Trophoblast cell (in vitro differentiated cells and primary cell): ENCODE measurements around the gene CCDC27.
"Not testable (repeated sequence)": the region's sequence is repeated elsewhere in the genome, so short reads cannot be mapped to it uniquely, and the experiment has no call there.

Source experiments
- DNase-seq, 2 donors: peaks; one replicate each; pipeline ENCODE4 v3.0.0-alpha.2; 2016
- H2AFZ ChIP-seq: 2 replicates; pipeline ENCODE4 v1.6.1; 2013; ENCODE audit warnings: low read length, moderate library complexity, mild to moderate bottlenecking; ENCODE audit not compliant: insufficient read depth, poor library complexity
- H2AK5ac ChIP-seq: 2 replicates; pipeline ENCODE4 v1.6.1; 2013; ENCODE audit warnings: mild to moderate bottlenecking, low read length
- H2BK120ac ChIP-seq: 2 replicates; pipeline ENCODE4 v1.6.1; 2013; ENCODE audit warnings: low read length, mild to moderate bottlenecking, moderate library complexity; ENCODE audit not compliant: insufficient read depth, poor library complexity
- H2BK12ac ChIP-seq: 2 replicates; pipeline ENCODE4 v1.6.1; 2013; ENCODE audit warnings: mild to moderate bottlenecking, low read length, moderate library complexity
- H2BK5ac ChIP-seq: 2 replicates; pipeline ENCODE4 v1.6.1; 2013; ENCODE audit warnings: low read length, low read depth, moderate library complexity, mild to moderate bottlenecking; ENCODE audit not compliant: poor library complexity
- H3K14ac ChIP-seq: 2 replicates; pipeline ENCODE4 v1.6.1; 2013; ENCODE audit warnings: mild to moderate bottlenecking, low read length
- H3K18ac ChIP-seq: 2 replicates; pipeline ENCODE4 v1.6.1; 2013; ENCODE audit warnings: mild to moderate bottlenecking, low read length
- H3K23ac ChIP-seq: 2 replicates; pipeline ENCODE4 v1.6.1; 2013; ENCODE audit warnings: low read length
- H3K27ac ChIP-seq: 2 replicates; pipeline ENCODE4 v1.5.1; 2013; ENCODE audit warnings: low read depth, mild to moderate bottlenecking, inconsistent platforms, low read length, moderate library complexity
- H3K27me3 ChIP-seq: 2 replicates; pipeline ENCODE4 v1.6.1; 2013; ENCODE audit warnings: inconsistent platforms, mild to moderate bottlenecking, low read length, moderate library complexity; ENCODE audit not compliant: insufficient read depth
- H3K36me3 ChIP-seq, 2 experiments: 1 replicate in 1 of 2; 2 replicates in 1 of 2; pipeline ENCODE4 v1.6.1; 2013; ENCODE audit warnings: low read length in 2 of 2, mild to moderate bottlenecking in 2 of 2, moderate library complexity in 1 of 2; ENCODE audit not compliant: insufficient read depth in 2 of 2, control insufficient read depth in 1 of 2
- H3K4ac ChIP-seq: 2 replicates; pipeline ENCODE4 v1.6.1; 2013; ENCODE audit warnings: low read depth, mild to moderate bottlenecking, low read length, moderate library complexity
- H3K4me1 ChIP-seq, 2 experiments: 1 replicate in 1 of 2; 2 replicates in 1 of 2; pipeline ENCODE4 v1.6.1; 2013; ENCODE audit warnings: low read length in 2 of 2, mild to moderate bottlenecking in 2 of 2, moderate library complexity in 1 of 2; ENCODE audit not compliant: insufficient read depth in 2 of 2, control insufficient read depth in 1 of 2
- H3K4me2 ChIP-seq: 2 replicates; pipeline ENCODE4 v1.6.1; 2013; ENCODE audit warnings: inconsistent platforms, mild to moderate bottlenecking, low read length, moderate library complexity
- H3K4me3 ChIP-seq: 2 replicates; pipeline ENCODE4 v1.5.1; 2013; ENCODE audit warnings: mild to moderate bottlenecking, low read depth, low read length, inconsistent platforms
- H3K79me1 ChIP-seq: one replicate; pipeline ENCODE4 v1.6.1; 2013; ENCODE audit warnings: low read length
- H3K79me2 ChIP-seq: 2 replicates; pipeline ENCODE4 v1.6.1; 2013; ENCODE audit warnings: low read length, mild to moderate bottlenecking; ENCODE audit not compliant: control insufficient read depth, insufficient read depth, poor library complexity
- H3K9ac ChIP-seq: 2 replicates; pipeline ENCODE4 v1.6.1; 2013; ENCODE audit warnings: mild to moderate bottlenecking, low read length
- H3K9me3 ChIP-seq: 2 replicates; pipeline ENCODE4 v1.6.1; 2013; ENCODE audit warnings: low read depth, mild to moderate bottlenecking, control low read depth, inconsistent platforms, low read length; ENCODE audit not compliant: insufficient read depth
- H4K12ac ChIP-seq: 2 replicates; pipeline ENCODE4 v1.6.1; 2013; ENCODE audit warnings: low read depth, mild to moderate bottlenecking, low read length, moderate library complexity
- H4K8ac ChIP-seq: 2 replicates; pipeline ENCODE4 v1.6.1; 2013; ENCODE audit warnings: low read depth, mild to moderate bottlenecking, low read length, moderate library complexity
- H4K91ac ChIP-seq: one replicate; pipeline ENCODE4 v1.6.1; 2013; ENCODE audit warnings: low read depth, mild to moderate bottlenecking, low read length, moderate library complexity
- WGBS: extraction: QIAGEN DNeasy Blood & Tissue Kit; methylation state at CpG from one replicate; pipeline ENCODE4 v1.1.7; 2013; ENCODE audit warnings: missing lambda C conversion rate; ENCODE audit not compliant: insufficient read length, insufficient coverage; ENCODE audit errors: extremely low coverage; 5-methylcytosine and 5-hydroxymethylcytosine counted together

Gene CCDC27

DNA sequence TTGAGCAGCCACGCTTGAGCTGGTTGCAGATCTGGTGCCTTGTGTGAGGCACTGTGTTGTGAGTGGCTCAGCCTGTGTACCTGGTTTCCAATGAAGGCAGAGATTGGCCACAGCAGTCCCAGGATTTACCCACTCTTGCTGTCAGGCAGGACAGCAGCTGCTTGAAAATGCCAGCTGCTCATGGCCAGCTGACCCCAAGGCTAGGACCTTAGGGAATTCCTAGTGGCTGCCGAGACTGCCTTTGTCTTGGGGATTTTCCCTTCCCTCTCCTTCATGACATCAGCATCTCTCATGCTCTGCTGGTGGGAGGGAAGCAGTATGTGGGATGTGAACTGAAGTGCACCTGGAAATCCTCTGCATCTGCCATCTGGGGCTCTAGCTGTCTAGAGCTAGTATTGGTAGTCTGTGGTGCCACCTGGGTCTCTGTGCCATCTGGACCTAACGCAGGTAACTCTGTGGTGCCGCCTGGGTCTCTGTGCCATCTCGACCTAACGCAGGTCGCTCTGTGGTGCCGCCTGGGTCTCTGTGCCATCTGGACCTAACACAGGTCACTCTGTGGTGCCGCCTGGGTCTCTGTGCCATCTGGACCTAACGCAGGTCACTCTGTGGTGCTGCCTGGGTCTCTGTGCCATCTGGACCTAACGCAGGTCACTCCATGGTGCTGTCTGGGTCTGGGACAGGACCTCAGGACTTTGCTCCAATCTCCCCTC lies 47.9 kb downstream of the CCDC27 start:
- Histone ChIP-seq H2BK120ac (no peak overlapping the region), H3K4me3 (no peak overlapping the region), H3K23ac (no peak overlapping the region), H3K18ac (no peak overlapping the region), H4K12ac (no peak overlapping the region), H2AFZ (no peak overlapping the region), H3K9me3 (peaks cover 3% of the 10 kb centered on the region), H3K27ac (no peak overlapping the region), H2BK5ac (no peak overlapping the region), H3K4me1 (peaks cover 6 to 7% of the 10 kb centered on the region in 2 experiments), H3K79me1 (peaks cover 5% of the 10 kb centered on the region), H3K36me3 (no peaks in the 10 kb centered on the region), H3K27me3 (no peaks in the 10 kb centered on the region), H3K14ac (no peak overlapping the region), H4K8ac (no peak overlapping the region), H3K9ac (no peak overlapping the region), H2AK5ac (no peak overlapping the region), H3K4ac (no peak overlapping the region), H3K4me2 (no peak overlapping the region), H4K91ac (no peak overlapping the region), H3K79me2 (peaks cover 5% of the 10 kb centered on the region), H2BK12ac (no peak overlapping the region)
- no CpG with 5 or more reads among the region's 11 CpGs for WGBS
- DNase-seq = peak; percentile 29 to 31

DNA sequence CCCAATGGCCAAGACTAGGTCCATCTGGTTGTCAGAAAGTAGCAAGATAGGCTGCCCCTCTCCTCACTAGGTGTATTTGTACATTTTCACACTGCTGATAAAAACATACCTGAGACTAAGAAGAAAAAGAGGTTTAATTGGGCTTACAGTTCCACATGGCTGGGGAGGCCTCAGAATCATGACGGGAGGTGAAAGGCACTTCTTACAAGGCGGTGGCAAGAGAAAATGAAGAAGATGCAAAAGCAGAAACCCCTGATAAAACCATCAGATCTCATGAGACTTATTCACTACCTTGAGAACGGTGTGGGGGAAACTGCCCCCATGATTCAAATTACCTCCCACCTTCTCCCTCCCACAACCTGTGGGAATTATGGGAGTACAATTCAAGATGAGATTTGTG lies 48.5 kb downstream of the CCDC27 start:
- H3K4me3 ChIP-seq, H2BK5ac ChIP-seq, H2BK120ac ChIP-seq, H3K36me3 ChIP-seq, H3K27ac ChIP-seq, H3K4me2 ChIP-seq, H3K27me3 ChIP-seq, H4K91ac ChIP-seq, H3K14ac ChIP-seq, DNase-seq, H3K18ac ChIP-seq, H4K8ac ChIP-seq, H4K12ac ChIP-seq, H2AFZ ChIP-seq, H2AK5ac ChIP-seq, H3K9me3 ChIP-seq, H3K4ac ChIP-seq, H2BK12ac ChIP-seq, H3K79me2 ChIP-seq, H3K4me1 ChIP-seq, H3K79me1 ChIP-seq, H3K9ac ChIP-seq, H3K23ac ChIP-seq: not testable (repeated sequence)
- no CpG with 5 or more reads among the region's 3 CpGs for WGBS

DNA sequence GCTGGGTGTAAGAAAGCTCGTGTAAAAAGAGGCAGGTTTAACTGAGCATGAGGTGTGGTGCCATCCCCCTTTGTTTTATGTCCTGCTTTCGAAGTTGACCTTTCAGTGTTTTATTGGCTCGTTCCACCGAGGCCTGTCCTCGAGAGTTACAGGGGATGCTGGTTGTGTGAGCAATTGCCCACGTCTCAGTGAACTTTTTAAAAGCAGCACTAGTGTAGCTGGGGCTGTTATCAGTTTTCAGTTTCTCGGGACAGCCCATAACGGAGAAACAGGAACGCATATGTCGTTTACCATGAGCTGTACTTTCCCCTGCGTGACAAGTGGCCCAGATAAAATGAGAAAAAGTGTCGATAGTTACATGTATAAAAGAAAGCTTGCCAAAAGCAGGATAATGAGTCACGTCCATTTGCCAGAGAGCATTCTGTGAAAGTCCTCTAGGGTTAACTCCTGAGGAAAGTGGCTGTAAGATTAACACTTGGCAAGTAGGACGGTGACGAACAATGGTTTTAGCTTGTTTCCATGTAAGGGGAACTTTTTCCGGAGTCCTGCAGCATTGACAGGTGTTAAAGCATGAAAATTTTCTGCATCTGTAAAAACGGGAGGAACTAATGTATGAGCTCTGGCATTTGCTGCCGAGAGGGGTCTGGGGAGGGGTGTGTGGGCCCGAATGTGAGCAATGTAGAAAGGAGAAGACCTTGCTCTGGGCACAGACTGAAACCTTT lies 51.8 kb downstream of the CCDC27 start:
- no peaks in the 10 kb centered on the region for H3K36me3 ChIP-seq
- no peak overlapping the region for H3K4me3 ChIP-seq
- WGBS = no CpG with 5 or more reads among the region's 19 CpGs
- H3K4ac ChIP-seq = no peak overlapping the region
- no peak overlapping the region for H2AFZ ChIP-seq
- no peak overlapping the region for H4K8ac ChIP-seq
- no peaks in the 10 kb centered on the region for H3K27me3 ChIP-seq
- no peak overlapping the region for H4K12ac ChIP-seq
- H3K18ac ChIP-seq = no peak overlapping the region
- DNase-seq = no peak
- H2BK5ac ChIP-seq = no peak overlapping the region
- H3K79me2 ChIP-seq = no peaks in the 10 kb centered on the region
- H2AK5ac ChIP-seq = no peak overlapping the region
- H4K91ac ChIP-seq = no peak overlapping the region
- H3K14ac ChIP-seq = no peak overlapping the region
- H3K9ac ChIP-seq = no peak overlapping the region
- no peak overlapping the region for H3K4me2 ChIP-seq
- H3K9me3 ChIP-seq = peaks cover 22% of the 10 kb centered on the region
- H3K4me1 ChIP-seq = no peaks in the 10 kb centered on the region
- no peak overlapping the region for H3K23ac ChIP-seq
- no peak overlapping the region for H2BK120ac ChIP-seq
- H3K27ac ChIP-seq = no peak overlapping the region
- H2BK12ac ChIP-seq = no peak overlapping the region
- H3K79me1 ChIP-seq = no peaks in the 10 kb centered on the region

- peaks cover 24% of the 10 kb centered on the region for H3K9me3 ChIP-seq
- not testable (repeated sequence) for H3K9ac ChIP-seq, H2AFZ ChIP-seq, H4K12ac ChIP-seq, H4K8ac ChIP-seq, H4K91ac ChIP-seq, H2BK120ac ChIP-seq, H3K23ac ChIP-seq, H3K79me2 ChIP-seq, H3K4me1 ChIP-seq, H3K4me3 ChIP-seq, H3K79me1 ChIP-seq, DNase-seq, H2BK12ac ChIP-seq, H3K4me2 ChIP-seq, H3K36me3 ChIP-seq, H3K27ac ChIP-seq, H3K4ac ChIP-seq, H2AK5ac ChIP-seq, H3K18ac ChIP-seq, H3K27me3 ChIP-seq, H3K14ac ChIP-seq, H2BK5ac ChIP-seq
- no CpG with 5 or more reads among the region's 7 CpGs for WGBS
Measured at GRCh38 chr1:3804627-3804944, 52.3 kb downstream of the CCDC27 start.
